ENCODE data around the gene MEPE. TPM values are rescaled to one million over a fixed set of nuclear protein-coding genes. Genes with fewer than 3 reads are reported as not detected.

MEPE gene
- not detected in 5 replicates for total RNA-seq (2022; extraction: Qiagen RNA extraction; ENCODE audit: low read depth)

GRCh38 chr4:87832669-87833068, at the start of gene MEPE:
TSS of gene MEPE (plus strand) at chr4:87832969. CDS start at chr4:87834715, 1,746 bp downstream.

GRCh38 chr4:87799301-87800113, 33.3 kb upstream of the MEPE start, which contains the start of gene IBSP:
TSS of gene IBSP (plus strand) at chr4:87799554. CDS start at chr4:87802362, 2,808 bp downstream.

Other genes starting within 250 kb of the MEPE start
- not detected in 5 replicates for gene DSPP, start 224.4 kb upstream of the MEPE start, total RNA-seq (2022; extraction: Qiagen RNA extraction; ENCODE audit: low read depth)
- gene DMP1, start 182.7 kb upstream of the MEPE start, total RNA-seq (2022; extraction: Qiagen RNA extraction; ENCODE audit: low read depth) = 0.03 TPM in 1 of 5 replicates, not detected in the others
- gene IBSP, start 33.4 kb upstream of the MEPE start, total RNA-seq (2022; extraction: Qiagen RNA extraction; ENCODE audit: low read depth) = not detected in 5 replicates
- gene SPP1, start 142.7 kb downstream of the MEPE start, total RNA-seq (2022; extraction: Qiagen RNA extraction; ENCODE audit: low read depth) = 164 to 250 TPM (median 177 TPM) in 5 replicates
- 16.7 to 26.3 TPM (median 22.9 TPM) in 5 replicates for gene PKD2, start 174.7 kb downstream of the MEPE start, total RNA-seq (2022; extraction: Qiagen RNA extraction; ENCODE audit: low read depth)